Adrenal gland (tissue), 12 donors: ENCODE measurements around the gene METTL1. TPM values are rescaled to one million over a fixed set of nuclear protein-coding genes. Genes with fewer than 3 reads are reported as not detected.

Experiments
- DNase-seq, 7 donors: peaks; one replicate each; pipeline ENCODE4 v3.0.0-alpha.2; 2019 to 2020
- H3K27ac ChIP-seq, 5 donors: fragments of 200-600 bp; sonication (generic) in 4 of 5; 1 replicate in 3 of 5; 2 replicates in 2 of 5; pipeline versions ENCODE4 v1.5.1 to v1.8.0; 2016 to 2020; ENCODE audit warnings: mild to moderate bottlenecking in 1 of 5
- H3K27me3 ChIP-seq: fragments of 200-600 bp; 2 replicates; pipeline ENCODE4 v1.8.0; 2021
- H3K36me3 ChIP-seq, 2 donors: fragments of 200-600 bp; replicated peaks in 1 of 2; 1 replicate in 1 of 2; 2 replicates in 1 of 2; pipeline versions ENCODE4 v1.5.1 to v1.8.0; 2018 to 2022
- H3K4me1 ChIP-seq, 2 donors: fragments of 200-600 bp; replicated peaks in 1 of 2; 1 replicate in 1 of 2; 2 replicates in 1 of 2; pipeline versions ENCODE4 v1.5.1 to v1.8.0; 2018 to 2021
- H3K4me3 ChIP-seq, 4 donors: fragments of 200-600 bp; sonication (generic) in 3 of 4; one replicate each; pipeline ENCODE4 v1.5.1; 2016 to 2018
- H3K9me3 ChIP-seq, 3 donors: fragments of 200-600 bp; sonication (generic) in 1 of 3; replicated peaks in 1 of 3; 1 replicate in 2 of 3; 2 replicates in 1 of 3; pipeline versions ENCODE4 v1.5.1 to v1.8.0; 2016 to 2021
- POLR2A ChIP-seq, 2 donors: fragments of 450-650 bp; IDR thresholded peaks; one replicate each; pipeline ENCODE4 v1.6.1; 2017; ENCODE audit warnings: antibody characterized with exemption in 2 of 2, mild to moderate bottlenecking in 2 of 2, moderate library complexity in 1 of 2
- WGBS, 4 donors: extraction: QIAGEN DNeasy Blood & Tissue Kit in 2 of 4; methylation state at CpG; one replicate each; pipeline versions ENCODE4 v1.1.5 to v1.1.7; 2013 to 2017; 5-methylcytosine and 5-hydroxymethylcytosine counted together
- intact Hi-C, 2 donors: fragments of 100-400 bp; cut with DNase I; formaldehyde crosslinking; loops; one replicate each; pipeline versions ENCODE4 v1.14.1 to v1.15.0; 2022 to 2023
- polyA plus RNA-seq, 3 donors: library from polyadenylated mRNA; stranded (reverse); fragments of 200-250 nt in 2 of 3; fragments of 350-450 nt in 1 of 3; fragmentation: Illumina TruSeq in 1 of 3; extraction: RNeasy Lipid Tissue Mini Kit (QIAGEN cat#74804) in 1 of 3; gene quantifications; one replicate each; pipeline ENCODE4 v1.2.3, GENCODE V29; 2013 to 2014
- total RNA-seq, 9 donors: library from RNA; depleted of rRNA in 4 of 9; stranded (reverse); fragments of >200 nt in 4 of 9; fragments of 120-200 nt in 1 of 9; fragmentation: NEBNext Ultra II Directional in 1 of 9; extraction: Animal tissue kit (Norgen Biotek cat#: 25700) in 1 of 9; gene quantifications; one replicate each; pipeline versions ENCODE4 v1.1.0 to v1.2.4, GENCODE V29; 2013 to 2023
- TF ChIP-seq, protein P1 (sequence below), 6 experiments: fragments of 450-650 bp in 4 of 6; fragments of 200-600 bp in 2 of 6; sonication (generic) in 1 of 6; IDR thresholded peaks; 1 replicate in 5 of 6; 2 replicates in 1 of 6; pipeline versions ENCODE4 v1.5.1 to v1.8.0; 2016 to 2021; ENCODE audit warnings: antibody characterized with exemption in 6 of 6, mild to moderate bottlenecking in 2 of 6, moderate library complexity in 1 of 6
- donor health status: healthy with polysubstance abuse.
- donor health status: Bipolar disorder and iron deficiency.
- donor health status: DM: yes; HTN: yes; CAD: no.
- donor health status: DM: no; HTN: no; CAD: no.
- donor health status: DM: no; HTN: no; CAD: no.
- donor health status: DM: yes; HTN: yes; CAD: no.

The METTL1 gene
- total and polyA plus RNA-seq, 12 donors = 4.7 to 87.8 (median 28.0) TPM

DNA sequence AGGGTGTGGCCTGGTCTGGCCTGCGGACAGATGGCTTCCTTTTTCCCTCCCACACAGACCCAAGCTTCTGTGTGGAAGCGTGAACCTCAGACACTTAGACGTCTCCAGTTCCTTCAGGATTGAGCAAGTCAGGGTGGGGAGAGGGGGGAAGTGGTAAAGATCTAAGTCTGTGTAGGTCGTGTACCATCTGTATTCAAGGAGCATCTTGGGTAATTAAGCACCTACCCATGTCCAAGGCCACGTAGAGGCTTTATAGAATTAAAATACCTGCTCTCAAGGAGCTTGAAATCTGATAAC lies 44.9 kb upstream of the METTL1 start:
- WGBS, 4 donors = 35 to 48% (median 44%) methylated on average over 5 of the region's 5 CpGs
- no peaks in the 10 kb centered on the region for H3K9me3 ChIP-seq
- peaks cover 0 to 46% of the 10 kb centered on the region in 2 donors for H3K36me3 ChIP-seq
- H3K4me3 ChIP-seq = no peak overlapping the region
- DNase-seq = peak in 2 of 7 donors; percentile 58 to 59
- H3K4me1 ChIP-seq = peaks cover 12 to 41% of the 10 kb centered on the region in 2 donors
- no peaks in the 10 kb centered on the region for H3K27me3 ChIP-seq
- intact Hi-C loops = no loop called here
- peak overlapping the region in 2 of 5 donors; percentile 53 to 70 for H3K27ac ChIP-seq
- TF ChIP-seq, protein P1, sequence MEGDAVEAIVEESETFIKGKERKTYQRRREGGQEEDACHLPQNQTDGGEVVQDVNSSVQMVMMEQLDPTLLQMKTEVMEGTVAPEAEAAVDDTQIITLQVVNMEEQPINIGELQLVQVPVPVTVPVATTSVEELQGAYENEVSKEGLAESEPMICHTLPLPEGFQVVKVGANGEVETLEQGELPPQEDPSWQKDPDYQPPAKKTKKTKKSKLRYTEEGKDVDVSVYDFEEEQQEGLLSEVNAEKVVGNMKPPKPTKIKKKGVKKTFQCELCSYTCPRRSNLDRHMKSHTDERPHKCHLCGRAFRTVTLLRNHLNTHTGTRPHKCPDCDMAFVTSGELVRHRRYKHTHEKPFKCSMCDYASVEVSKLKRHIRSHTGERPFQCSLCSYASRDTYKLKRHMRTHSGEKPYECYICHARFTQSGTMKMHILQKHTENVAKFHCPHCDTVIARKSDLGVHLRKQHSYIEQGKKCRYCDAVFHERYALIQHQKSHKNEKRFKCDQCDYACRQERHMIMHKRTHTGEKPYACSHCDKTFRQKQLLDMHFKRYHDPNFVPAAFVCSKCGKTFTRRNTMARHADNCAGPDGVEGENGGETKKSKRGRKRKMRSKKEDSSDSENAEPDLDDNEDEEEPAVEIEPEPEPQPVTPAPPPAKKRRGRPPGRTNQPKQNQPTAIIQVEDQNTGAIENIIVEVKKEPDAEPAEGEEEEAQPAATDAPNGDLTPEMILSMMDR (IDR thresholded peaks at IDR 0.05) = no peak
- no peak for TF ChIP-seq POLR2A (IDR thresholded peaks at IDR 0.05)

GRCh38 chr12:57816001-57816854 lies 44.3 kb upstream of the METTL1 start:
- TF ChIP-seq POLR2A (IDR thresholded peaks at IDR 0.05) = no peak
- TF ChIP-seq, protein P1 (IDR thresholded peaks at IDR 0.05) = no peak
- H3K9me3 ChIP-seq = no peaks in the 10 kb centered on the region
- no peak overlapping the region for H3K4me3 ChIP-seq
- no peaks in the 10 kb centered on the region for H3K27me3 ChIP-seq
- peak overlapping the region in 2 of 5 donors; percentile 53 to 70 for H3K27ac ChIP-seq
- DNase-seq = no peak
- H3K4me1 ChIP-seq = peaks cover 12 to 41% of the 10 kb centered on the region in 2 donors
- intact Hi-C loops = no loop called here
- 39 to 56% (median 49%) methylated on average over 2 to 3 of the region's 3 CpGs for WGBS, 4 donors
- peaks cover 0 to 46% of the 10 kb centered on the region in 2 donors for H3K36me3 ChIP-seq

DNA sequence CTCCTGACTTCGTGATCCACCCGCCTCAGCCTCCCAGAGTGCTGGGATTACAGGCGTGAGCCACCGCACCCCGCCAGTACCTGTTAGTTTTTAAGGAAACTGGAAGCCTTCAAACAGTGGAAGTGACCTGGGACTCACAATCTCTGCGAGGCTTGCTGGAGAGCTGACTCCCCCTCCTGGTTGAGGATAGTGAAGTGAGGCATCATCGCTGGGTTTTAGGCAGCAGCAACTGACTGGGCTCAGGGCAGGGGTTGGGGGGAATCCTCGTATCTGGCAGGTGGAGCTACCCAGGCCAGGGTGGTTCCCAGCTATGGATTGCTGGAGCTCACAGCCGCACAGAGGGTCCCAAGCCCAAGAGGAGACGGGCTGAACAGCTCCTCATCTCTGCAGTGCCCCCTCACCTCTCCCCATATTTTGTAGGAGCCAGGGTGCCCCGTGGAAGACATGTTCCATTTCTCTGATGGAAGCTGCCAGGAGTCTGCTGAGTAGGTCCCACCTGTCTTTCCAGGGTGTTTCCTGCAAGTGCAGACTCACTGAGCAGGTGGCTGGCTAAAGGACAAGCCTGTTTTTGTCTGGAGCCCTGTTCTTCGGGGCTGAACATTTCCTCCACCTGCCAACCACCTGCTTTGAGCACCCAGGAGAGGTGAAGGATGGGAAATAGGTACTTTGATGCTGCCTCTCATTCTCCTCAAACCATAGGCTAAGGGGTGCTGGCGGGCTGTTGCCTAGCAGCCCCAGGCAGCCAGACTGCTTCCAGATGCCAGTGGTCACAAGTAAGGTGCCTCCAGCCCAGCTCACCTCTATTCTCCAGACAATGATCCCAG lies 43.5 kb upstream of the METTL1 start:
- Histone ChIP-seq H3K36me3 (peaks cover 0 to 46% of the 10 kb centered on the region in 2 donors), H3K27me3 (no peaks in the 10 kb centered on the region), H3K4me3 (no peak overlapping the region), H3K27ac (peak overlapping the region in 2 of 5 donors; percentile 26 to 30), H3K9me3 (no peaks in the 10 kb centered on the region), H3K4me1 (peaks cover 12 to 41% of the 10 kb centered on the region in 2 donors)
- intact Hi-C loops = no loop called here
- TF ChIP-seq, protein P1 (IDR thresholded peaks at IDR 0.05) = no peak
- peak in 1 of 2 donors; percentile 5 for TF ChIP-seq POLR2A (IDR thresholded peaks at IDR 0.05)
- no peak for DNase-seq
- WGBS, 4 donors = 69 to 84% (median 82%) methylated on average over 11 to 13 of the region's 13 CpGs
